HG02884 (cell line): ENCODE data around the gene GPR183.
"Not testable (repeated sequence)": the region's sequence is repeated elsewhere in the genome, so short reads cannot be mapped to it uniquely, and the experiment has no call there.

ENCODE experiments used
- ATAC-seq: cut with Tn5 transposase; IDR thresholded peaks from one replicate; pipeline ENCODE4 v1.9.1; 2021; ENCODE audit warnings: mild to moderate bottlenecking, moderate library complexity; ENCODE audit not compliant: unreplicated experiment

Gene GPR183

DNA sequence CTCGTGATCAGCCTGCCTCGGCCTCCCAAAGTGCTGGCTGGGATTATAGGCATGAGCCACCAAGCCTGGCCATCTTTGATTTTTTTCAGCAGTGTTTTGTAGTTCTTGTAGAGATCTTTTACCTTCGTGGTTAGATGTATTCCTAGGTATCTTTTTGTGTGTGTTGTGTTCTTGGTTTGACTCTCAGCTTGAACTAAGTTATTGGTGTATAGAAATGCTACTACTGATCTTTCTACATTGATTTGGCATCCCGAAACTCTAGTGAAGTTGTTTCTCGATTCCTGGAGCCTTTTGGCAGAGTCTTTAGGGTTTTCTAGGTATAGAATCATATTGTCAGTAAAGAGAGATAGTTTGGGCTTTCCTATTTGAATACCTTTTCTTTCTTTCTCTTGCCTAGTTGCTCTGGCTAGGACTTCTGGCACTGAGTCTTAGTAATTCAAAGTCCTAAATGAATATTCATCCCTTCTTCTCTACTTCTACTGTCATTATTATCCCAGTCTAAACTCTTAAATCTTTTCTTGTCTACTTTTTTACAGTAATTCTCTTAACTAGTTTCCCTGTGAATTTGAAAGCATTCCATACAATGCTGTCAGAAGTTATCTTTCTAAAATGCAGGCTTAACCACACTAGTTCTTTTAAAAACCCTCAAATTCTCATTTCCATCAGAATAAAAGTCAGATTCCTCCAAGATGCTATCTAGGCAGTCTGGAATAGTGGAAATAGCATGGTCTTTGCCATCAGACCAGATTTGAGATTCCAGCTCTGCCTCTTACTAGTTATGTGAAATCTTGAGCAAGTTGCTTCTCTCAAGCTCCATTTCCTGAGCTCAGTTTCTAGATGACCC is 56.0 kb downstream of the GPR183 start:
- no peak for ATAC-seq

DNA sequence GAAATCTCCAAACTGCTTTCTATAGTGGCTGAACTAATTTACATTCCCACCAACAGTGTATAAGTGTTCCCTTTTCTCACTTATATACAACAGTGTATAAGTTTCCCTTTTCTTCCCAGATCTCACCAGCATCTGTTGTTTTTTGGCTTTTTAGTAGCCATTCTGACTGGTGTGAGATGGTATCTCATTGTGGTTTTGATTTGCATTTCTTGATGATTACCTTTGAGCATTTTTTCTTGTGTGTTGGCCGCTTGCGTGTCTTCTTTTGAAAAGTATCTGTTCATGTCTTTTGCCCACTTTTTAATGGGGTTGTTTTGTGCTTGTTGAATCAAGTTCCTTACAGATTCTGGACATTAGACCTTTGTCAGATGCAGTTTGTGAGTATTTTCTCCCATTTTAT is 57.6 kb downstream of the GPR183 start:
- ATAC-seq = not testable (repeated sequence)

DNA sequence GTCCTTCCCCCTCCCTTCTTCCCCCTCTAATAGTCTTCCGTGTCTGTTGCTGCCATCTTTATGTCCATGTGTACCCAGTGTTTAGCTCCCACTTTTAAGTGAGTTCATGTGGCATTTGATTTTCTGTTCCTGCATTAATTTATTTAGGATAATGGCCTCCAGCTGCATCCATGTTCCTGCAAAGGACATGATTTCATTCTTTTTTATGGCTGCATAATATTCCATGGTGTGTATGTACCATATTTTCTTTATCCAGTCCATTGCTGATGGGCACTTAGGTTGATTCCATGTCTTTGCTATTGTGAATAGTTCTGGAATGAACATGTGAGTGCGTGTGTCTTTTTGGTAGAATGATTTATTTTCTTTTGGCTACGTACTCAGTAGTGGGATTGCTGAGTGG is 58.0 kb downstream of the GPR183 start:
- ATAC-seq = not testable (repeated sequence)

DNA sequence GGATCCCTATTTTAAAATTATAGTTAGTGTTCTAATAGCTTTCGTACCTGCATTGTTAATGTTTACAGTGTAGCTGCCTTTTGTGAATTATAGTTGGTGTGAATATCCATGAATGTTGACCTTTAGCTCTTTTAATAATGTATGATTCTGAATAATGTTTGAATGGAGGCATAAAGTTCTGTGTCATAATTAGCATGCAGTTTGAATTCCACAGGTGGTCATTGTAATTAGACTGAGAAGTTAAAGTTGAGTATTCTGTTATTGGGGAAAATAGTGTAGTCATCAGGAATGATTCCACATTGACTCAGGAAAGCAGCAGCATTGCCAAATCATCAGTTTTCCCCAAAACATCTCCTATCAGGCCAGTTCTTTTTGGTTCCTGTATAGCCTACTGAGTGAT is 61.1 kb downstream of the GPR183 start:
- no peak for ATAC-seq
